NCI-H128 (cell line): Measurements from ENCODE around the gene ABCF2.

Source experiments
- DNase-seq: peaks from one replicate; lab custom pipeline; 2025; ENCODE audit not compliant: unreplicated experiment; lab: John Stamatoyannopoulos, UW

ABCF2 gene

DNA sequence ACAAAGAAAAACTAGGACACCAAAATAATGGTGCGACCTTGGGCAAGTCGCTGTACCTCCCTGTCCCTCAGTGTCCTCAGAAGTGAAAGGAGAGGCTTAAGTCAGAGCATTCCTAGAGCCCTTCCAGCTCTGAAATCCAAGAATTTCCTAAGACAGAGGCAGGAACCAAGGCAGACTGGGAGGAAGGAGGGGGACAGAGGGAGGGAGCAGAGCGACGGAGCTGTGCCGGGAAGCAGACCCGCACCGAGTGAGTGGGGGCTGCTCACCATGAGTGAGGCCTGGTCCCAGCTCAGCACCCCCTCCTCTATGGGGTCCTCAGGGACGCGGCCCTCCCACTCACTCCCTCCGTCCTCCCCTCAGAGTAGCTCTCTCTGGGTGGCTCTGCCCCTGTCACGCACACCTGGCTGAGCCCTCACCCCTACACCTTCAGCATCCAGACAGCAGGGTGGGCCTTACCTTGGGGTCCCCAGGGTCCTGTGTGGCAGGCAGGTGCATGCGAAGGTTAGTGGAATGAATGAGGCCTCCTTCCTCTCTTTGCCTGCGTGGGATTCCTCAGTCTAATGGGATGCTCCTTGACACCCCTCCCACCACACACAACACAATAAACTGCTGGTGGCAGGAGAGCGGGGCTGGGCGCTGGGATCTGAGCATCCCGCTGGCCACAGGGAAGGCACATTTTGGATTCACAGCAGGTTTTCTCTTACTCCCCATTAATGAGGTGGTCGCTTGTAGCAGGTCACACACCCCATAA lies 26.1 kb upstream of the ABCF2 start:
- DNase-seq, result no peak

DNA sequence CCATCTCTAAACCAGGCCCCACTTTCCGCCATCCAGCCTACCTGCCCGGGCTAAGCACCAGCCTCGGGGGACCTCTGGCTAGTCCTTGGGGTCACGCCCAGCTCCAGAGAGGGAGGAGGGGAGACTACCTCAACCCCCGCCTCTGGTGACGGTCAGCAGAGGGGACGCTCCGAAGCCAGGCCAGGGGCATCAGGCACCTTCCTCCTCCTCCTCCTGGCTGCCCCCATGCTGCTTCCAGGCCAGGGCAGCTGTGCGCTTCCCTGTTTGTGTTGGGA lies 25.5 kb upstream of the ABCF2 start:
- DNase-seq, result no peak

DNA sequence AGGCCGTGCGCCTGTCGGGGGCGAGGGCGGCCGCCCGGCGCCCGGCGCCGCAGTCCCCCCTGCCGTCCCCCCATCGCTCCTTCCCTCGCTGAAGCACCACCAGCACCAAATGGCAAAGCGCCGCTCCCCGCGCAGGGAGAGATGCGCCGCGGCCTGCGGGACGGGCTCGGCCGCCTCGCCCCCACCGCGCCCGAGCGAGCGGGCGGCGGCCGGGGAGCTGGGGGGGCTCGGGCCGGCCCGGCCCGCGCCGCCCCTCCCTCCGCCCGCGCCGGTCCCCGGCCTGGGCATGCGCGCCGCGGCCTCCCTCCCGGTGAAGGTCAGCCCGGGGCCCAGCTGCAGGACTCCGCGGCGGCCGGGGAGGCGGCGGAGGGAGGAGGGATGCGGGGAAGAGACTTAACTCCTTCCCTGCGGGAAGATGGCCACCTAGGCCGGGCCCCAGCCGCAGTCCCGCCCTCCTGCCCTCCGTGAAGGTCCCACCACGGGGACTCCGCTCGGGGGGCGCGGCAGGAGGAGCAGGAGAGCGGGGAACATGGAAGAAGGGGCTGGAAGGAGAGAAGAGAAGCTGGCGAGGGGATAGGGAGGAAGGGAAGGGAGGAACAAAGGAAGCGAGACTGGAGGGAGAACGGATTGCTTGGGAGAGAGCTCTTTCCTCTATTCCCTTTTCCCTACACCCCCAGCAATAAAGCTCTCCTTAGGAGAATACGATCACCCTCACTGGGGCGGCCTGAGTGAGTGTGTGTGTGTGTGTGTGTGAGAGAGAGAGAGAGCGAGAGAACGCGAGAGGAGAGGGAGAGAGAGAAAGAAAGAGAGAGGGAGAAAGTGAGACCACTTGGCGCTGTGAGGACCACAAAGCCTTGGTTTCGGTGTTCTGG lies 24.9 kb upstream of the ABCF2 start:
- peak; percentile 50 for DNase-seq

DNA sequence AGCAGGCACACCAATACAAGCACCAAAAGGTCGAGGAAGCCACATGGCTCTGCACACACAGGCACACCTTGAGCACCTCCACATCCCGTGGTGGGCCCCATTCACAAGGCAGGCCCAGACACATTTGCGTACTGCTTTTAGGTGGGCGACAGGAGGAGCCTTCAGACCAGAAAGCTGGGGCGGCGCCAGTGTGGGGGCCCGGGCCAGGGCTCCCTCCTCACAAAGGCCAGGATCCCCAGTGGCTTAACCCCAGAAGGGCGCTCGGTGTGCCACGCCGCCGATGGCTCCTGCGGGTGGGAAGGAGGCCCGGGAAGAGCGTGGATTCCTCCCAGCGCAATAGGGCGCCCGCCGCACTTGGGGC lies 24.3 kb upstream of the ABCF2 start:
- DNase-seq, result no peak

DNA sequence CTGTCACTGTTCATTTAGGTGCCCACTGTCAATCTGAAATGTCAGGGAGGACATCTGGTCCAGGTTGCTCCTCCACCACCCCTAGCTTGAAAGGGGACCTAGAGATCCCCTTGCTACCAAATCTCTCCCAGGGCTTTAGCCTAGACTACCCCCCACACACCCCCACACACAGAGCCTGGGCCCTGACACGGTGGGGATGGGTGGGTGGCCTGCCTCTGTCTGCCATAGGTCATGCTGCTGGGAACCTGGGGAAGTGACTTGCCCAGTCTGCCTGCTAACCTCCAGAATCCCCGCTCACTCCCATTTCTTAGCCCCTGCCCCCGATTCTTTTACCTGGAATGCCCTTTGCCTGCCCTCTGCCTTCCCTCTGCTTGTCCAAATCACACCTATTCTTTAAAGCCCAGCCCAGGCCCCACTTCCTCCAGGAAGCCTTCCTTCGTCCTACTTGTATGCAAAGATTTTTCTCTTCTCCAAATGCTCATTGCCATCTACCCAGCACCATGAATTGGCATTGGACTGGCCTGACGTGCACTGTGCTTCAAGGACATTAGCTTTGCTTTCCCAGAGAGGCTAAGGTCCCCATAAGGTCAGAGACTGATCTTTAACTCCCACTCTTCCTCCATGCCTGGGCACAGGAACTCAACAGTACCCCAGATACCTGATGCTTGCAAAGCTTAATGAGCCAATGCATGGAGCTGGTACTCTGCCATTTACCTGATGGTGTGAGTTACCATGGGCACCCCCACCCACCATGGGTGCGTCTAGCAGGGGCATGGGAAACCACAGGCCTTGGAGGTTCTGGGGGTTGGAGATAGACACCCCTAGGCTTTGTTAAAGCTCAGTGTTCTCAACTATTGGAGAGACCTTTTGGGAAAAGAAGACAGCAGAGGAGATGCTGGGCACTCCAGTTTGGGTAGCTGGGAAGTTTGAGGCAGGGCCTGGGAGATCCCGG lies 23.5 kb upstream of the ABCF2 start:
- DNase-seq, result no peak

DNA sequence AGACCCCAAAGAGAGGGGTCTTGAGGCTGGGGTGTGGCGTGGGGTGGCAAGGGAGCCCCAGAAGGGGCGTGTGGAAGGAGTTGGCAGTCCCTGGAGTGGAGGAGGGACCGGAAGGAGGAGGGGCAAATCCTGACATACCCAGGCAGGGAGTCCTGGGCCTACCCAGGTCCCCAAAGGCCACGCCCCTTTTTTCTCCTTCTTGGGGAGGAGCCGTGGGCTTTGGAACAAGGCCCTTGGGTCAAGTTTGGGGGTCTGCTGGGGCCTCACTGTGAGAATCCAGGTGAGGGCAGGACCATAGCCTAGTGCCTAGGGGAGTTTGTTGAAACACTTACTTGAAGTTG lies 22.7 kb upstream of the ABCF2 start:
- DNase-seq, result no peak

DNA sequence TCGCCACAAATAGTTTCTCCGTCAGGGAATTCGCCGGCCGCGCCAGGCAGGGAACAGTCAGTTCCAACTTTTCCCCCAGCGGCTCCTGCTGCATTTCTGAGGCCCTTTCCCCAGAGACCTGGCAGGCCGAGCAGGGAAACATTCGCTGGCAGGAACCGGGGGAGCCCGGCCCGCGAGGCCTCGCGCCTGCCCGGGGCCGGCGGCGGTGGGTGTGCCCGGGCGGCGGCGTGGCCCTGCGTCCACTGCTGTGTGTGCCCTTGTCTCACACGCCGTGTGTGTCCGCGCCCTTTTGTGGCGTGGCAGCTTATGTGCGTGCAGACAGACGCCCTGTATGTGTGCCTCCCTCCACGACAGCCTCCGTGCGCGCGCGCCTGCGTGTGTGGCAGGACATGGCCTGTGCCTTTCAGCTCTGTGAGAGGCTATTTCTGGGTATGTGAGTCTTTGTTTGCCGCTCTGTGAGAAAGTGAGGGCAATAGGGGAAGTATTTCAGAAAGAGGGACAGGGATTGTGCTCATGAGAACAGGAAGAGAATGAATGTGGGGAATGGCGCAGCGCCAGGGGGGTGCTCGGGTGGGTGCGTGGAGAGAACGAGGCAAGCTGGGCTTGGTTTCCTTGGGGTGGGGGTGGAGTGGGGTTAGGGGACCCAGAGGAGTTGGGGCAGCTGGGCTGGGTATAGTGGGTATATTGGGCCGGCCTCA lies 22.2 kb upstream of the ABCF2 start:
- no peak for DNase-seq

DNA sequence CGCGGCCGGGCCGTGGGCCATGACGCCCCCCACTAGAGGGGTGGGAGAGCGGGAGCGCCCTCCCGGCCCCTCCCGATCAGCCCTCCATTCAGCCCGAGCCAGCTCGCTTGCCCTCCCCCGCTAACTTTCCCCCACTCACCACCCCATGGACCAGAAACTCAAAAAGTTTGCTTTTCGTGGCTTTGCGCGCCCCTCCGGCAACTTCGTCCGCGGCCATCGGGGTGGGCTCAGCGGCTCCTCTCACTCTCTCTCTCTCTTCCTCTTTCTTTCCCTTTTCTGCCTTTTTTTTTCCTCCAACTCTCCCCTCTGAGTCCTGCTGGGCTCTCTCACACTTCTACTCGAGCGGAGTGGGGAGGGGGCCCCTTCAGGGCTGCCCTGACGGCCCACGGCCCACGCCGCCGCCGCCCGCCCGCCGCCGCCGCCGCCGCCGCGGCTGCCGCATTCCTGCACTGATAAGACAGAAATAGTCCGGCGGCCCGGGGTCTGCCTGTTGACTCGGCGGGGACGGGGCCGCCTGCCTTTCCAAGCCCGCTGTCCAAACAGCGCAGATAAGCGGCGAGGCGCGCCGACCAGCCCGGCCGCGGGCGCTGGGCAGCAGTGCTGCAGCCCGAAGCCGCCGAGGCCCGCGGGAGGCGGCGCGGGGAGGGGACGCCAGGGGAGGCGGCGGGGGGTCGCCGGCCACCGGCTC lies 21.5 kb upstream of the ABCF2 start, which contains the start of gene SMARCD3:
SMARCD3 (minus strand) TSS at position 349 of the 688 bp plus-strand sequence; CDS start at position 217, 132 bp downstream.
- no peak for DNase-seq

DNA sequence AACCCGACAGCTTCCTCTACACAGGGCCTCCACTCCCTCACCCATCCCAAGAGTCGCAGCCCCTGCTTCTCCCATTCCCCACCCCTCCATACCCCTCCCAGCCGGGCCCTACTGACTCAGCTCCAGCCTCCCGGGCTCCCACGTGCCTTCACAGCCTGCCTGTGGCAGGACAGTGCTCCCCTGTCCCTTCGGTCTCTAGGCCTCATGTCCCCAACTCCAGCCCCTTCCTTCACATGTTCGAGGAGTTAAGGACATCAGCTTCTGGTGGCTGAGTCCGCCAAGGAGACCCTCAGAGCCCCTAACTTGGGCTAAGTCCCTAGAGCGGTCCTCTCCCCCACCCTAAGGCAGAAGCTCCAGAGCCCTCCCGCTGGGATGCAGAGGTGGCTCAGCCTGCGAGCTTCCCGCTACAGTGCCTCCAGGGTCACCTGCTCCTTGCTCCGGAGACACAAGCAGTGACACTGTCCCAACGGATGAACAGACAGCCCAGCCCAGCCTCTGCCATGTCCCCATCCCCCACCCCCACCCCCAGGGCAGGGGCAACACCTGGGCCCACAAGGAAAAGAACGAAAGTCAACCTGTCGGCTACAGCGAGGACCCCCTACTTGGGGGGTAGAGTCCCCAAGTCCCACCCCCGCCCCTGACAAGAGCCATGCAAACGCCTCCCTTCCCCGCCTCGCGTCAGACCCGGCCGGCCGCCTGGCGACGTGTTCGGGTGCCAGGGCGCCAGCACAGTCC lies 20.8 kb upstream of the ABCF2 start:
- no peak for DNase-seq

DNA sequence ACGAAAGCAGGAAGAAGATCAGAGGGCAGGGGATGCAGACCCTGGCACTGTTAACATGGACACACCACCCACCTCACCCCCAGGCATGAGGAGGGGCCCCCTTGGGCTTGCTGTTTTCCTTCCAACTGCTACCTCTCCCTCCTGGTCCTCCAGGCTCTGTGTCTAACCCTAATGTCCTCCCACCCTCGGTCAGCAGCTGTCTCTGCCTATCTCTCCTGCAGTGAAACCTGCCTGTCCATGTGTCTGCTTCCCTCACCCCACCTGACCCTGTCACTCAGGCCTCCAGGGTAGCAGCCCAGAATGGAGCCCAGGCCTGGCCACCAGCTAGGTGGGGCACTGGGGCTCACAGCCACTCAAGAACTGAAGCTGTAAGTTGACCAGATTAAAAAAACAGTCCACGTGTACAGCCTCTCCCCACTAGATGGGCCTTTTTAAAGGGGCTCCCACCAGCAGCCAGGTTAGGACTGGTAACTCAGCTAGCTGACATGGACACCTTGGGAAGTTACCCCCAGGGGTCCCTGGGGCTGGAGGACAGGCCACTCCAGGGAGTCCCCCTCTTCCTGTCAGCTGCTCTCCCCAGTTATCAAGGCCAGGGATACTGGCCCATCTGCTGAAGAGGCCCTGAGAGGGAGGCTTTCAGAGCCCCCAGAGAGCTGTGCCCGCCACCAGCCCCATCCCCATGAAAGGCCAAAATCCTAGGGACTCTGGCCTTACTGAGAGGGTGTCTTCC lies 20.0 kb upstream of the ABCF2 start:
- no peak for DNase-seq

DNA sequence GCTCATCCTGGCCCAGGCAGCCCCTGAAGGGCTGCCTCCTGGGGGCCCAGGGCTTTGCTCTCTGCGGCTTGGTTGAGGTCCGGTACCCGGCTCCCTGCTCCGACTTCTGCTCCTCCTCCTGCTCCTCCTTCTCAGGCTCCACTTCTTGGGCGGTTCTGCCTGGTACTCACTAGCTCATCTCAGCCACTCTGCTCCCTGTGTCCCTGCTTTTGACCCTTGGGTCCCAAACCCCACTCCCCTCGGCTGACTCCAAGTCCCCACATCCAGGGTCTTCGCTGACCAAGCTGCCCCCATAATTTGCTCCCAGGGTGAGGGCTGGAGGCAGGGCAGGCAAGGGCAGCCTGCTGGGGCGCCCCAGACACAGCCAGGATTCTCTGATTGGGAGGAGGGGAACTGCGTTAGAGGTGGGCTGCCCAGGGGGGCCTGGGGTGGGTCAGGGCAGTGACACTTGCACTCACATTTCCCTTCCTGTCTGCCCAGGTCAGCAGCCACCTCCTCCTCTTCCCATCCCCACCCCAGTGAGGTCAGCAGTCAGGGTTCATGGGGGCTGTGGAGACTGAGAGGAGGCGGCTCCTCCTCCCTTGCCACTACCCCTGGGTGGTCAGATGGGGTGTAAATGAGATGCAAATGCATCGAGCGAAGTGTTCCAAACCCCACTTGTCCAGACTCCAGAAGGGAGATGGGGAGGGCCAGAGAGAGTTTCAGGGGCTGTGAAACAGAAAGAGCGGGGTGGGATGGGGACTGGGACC lies 19.3 kb upstream of the ABCF2 start:
- DNase-seq, result no peak

DNA sequence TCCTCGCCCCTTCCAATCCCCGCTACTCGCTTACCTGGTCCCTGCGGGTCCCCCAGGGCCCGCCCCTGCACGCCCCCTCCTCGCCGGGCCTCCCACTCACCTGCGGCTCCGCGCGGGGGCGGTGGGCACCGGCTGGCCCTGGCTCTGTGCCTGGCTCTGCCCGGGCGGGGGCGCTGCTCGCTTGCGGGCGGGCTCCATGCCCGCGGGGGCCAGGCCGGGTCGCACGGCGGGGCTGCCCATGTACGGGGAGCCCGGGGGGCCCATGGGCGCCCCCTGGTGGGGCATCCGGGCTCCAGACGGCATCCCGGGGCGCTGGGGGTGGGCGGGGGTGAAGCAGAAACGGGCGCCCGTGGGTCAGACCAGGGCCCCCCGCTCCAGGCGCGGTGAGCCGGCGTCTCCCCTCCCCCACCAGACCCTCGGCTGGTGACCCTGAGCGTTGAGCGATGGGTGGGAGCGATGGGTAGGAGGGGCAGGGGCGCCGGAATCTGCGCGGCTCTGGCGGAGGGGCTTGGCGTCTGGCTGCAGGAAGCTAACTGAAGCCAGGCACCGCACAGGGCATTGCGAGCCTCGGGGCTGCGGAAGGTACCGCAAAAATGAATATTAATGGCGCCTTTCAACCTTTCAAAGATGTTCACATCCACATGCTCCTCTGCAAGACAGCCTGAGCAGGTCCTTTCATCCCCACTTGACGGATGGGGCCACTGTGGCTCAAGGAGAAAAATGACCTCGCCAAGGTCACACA lies 18.5 kb upstream of the ABCF2 start:
- no peak for DNase-seq

DNA sequence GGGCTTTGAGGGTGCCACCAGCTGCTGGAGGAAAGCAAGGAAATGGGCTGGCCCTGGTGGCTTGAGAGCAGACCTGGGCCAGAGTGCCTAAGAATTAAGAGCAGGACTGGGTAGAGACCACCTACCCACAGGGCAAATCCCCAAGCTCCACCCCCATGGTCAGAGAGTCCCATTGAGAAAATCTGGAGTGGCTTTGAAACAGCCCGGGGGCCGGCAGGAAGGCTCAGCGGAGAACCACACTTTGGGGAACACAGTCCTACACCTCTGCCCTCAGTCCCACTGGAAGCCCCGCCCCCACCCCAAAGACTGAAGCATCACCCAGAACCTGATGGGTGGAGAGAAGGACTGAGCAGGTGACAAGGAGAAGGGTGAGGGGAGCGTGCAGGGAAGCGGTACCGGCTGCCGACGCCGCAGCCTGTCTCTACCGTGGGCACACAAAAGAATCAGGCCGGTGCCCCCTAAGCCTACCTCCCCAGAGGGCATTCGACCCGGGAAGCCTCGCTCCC lies 17.9 kb upstream of the ABCF2 start:
- DNase-seq, result no peak

DNA sequence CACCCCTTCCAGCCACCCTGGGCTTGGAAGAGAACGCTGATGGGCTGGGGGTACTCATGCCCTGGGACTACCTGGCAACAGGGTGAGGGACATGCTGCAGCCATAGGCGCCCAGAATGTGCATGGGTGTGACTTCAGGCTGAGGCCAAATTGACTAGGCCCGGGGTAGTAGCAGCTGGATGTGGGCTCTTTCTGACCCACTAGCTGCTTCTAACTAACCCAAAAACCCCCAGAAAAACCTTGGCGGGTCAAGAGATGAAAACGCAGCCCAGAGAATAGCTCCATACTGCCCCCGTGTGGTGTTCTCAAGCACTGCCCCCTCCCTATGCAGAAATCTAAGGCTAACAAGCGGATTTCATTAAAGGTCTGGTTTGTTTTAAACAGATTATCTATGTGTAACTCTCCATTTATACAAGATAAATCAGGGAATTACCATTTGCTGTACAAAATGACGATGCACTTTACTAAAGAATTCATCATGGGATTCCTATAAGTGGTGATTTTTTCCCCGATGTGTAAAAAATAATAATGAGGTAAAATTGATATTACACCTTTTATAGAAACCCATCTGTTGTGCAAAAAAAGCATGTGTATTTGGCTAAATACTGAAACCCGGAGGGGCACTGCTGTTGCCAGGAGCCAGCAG lies 17.3 kb upstream of the ABCF2 start:
- DNase-seq, result no peak

DNA sequence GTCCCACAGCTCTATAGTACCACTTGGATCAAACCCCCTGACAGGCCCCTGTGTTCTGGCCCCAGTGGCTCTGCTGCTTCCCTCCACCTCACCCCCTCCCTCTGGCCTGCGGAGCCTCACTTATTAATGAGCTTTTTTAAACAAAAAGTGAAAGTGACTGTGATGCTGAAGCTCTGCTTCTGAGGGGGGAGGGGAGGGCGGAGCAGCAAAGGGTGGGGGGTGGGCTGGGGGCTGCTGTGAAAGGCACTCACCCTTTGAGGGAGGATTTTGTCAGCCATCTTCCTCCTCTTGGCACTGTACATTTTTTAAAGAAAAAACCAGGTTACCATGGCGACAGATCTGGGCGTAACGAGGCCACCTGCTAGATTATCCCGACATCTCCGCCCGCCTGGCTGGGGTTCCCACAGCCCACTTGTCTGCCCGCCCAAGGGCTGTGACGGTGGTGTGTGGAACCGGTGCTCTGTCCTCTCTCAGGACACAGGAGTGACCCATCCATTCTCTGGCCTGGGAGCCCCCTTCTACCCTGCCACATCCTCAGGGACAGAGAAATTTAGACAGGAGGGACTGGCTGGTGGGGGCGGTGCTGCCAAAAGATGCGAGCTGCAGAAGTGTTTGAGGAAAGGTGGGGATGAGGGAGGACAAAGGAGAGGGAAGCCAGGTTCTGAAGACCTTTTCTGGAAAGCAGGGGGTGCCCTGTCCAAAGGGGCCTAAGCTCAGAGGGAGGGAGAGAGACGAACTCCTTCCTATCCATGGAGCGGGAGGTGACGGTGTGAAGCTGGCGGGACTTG lies 16.6 kb upstream of the ABCF2 start:
- no peak for DNase-seq

DNA sequence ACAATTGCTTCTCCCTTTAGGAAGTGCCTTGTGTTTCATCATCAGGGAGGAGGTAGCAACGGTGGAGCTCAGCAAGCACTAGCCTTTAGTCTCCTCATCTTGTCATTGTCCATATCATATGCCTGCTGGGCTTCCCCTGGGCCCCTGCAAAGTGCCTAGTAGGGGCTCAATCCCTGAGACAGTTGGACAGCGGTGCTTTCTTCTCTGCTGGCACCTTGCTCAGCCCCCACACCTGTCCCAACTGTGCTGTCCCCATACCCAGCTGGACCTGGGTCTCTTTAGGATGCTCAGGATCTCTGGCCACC lies 16.0 kb upstream of the ABCF2 start:
- no peak for DNase-seq
